ENCODE measurements around the gene SAP130. TPM values are rescaled to one million over a fixed set of nuclear protein-coding genes. Genes with fewer than 3 reads are reported as not detected.

SAP130 gene
- total RNA-seq, 2 donors from 2014 or later = 47.7 to 58.9 TPM

DNA sequence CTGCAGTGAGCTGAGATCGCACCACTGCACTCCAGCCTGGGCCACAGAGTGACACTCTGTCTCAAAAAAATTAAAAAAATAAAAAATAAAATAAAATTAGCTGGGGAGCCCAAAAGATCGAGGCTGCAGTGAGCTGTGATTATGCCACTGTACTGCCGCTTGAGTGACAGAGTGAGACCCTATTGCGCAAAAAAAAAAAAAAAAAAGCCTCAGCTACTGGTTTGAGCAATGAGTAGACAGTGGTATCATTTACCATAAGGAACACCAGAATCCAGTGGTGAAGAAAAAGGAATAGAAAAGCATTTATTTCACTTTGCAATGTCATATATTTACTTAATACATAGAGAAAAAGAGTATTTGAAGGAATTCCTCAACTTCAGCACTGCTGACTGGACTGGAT, 3.0 kb downstream of the SAP130 start:
- TF ChIP-seq, protein P1, sequence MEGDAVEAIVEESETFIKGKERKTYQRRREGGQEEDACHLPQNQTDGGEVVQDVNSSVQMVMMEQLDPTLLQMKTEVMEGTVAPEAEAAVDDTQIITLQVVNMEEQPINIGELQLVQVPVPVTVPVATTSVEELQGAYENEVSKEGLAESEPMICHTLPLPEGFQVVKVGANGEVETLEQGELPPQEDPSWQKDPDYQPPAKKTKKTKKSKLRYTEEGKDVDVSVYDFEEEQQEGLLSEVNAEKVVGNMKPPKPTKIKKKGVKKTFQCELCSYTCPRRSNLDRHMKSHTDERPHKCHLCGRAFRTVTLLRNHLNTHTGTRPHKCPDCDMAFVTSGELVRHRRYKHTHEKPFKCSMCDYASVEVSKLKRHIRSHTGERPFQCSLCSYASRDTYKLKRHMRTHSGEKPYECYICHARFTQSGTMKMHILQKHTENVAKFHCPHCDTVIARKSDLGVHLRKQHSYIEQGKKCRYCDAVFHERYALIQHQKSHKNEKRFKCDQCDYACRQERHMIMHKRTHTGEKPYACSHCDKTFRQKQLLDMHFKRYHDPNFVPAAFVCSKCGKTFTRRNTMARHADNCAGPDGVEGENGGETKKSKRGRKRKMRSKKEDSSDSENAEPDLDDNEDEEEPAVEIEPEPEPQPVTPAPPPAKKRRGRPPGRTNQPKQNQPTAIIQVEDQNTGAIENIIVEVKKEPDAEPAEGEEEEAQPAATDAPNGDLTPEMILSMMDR (conservative IDR thresholded peaks at IDR 0.05) = no peak
- no peak overlapping the region for H3K27ac Mint-ChIP-seq
- no peak for DNase-seq
- H3K9me3 ChIP-seq (ENCODE audit: control insufficient read depth, low read length) = no peaks in the 10 kb centered on the region
- peaks cover 9% of the 10 kb centered on the region for H3K4me1 Mint-ChIP-seq
- no peak overlapping the region for H3K27ac ChIP-seq (ENCODE audit: low read depth, low read length)
- H3K4me3 Mint-ChIP-seq = no peak overlapping the region
- 88 to 97% methylated on average over 3 to 4 of the region's 4 CpGs for whole genome bisulfite sequencing, 2 experiments (ENCODE audit: insufficient coverage in 1 of 2, insufficient read length in 1 of 2)
- H3K4me3 ChIP-seq (ENCODE audit: low read length) = no peak overlapping the region
- H3K36me3 Mint-ChIP-seq (ENCODE audit: low read depth) = peaks cover 26% of the 10 kb centered on the region
- no peak overlapping the region for H3K9ac ChIP-seq (ENCODE audit: extremely low read depth, low read length, poor library complexity, severe bottlenecking)
- H3K27me3 ChIP-seq (ENCODE audit: control insufficient read depth, insufficient read depth, low read length, poor library complexity, severe bottlenecking) = peaks cover 9% of the 10 kb centered on the region
- no peaks in the 10 kb centered on the region for H3K9me3 Mint-ChIP-seq
- H3K4me1 ChIP-seq (ENCODE audit: control insufficient read depth, insufficient read depth, low read length) = no peaks in the 10 kb centered on the region
- H3K36me3 ChIP-seq (ENCODE audit: control insufficient read depth, insufficient read depth, low read length) = peaks cover 46% of the 10 kb centered on the region
- peaks cover 7% of the 10 kb centered on the region for H3K27me3 Mint-ChIP-seq (ENCODE audit: insufficient read depth)

DNA sequence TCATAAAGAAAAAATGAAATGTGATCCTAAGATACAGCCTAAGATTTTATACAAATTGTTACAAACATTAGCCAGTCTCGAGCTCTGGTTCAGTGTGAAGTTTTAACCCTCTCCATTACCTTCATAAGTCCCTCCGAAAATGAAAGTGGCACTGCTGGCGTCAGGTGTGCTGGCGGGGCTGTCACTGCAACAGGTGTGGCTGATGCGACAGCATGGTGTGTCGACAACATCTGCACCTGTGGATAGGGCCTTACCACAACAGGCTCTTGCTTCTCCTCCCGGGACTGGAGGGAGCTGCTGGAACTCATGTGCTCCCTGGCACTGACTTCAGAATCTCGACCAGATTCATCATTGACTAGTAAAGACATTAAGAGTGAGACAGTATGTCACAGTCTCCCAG, 10.3 kb downstream of the SAP130 start:
- H3K4me3 ChIP-seq (ENCODE audit: low read length) = no peak overlapping the region
- H3K4me3 Mint-ChIP-seq = no peak overlapping the region
- H3K27ac Mint-ChIP-seq = no peak overlapping the region
- peaks cover 89% of the 10 kb centered on the region for H3K36me3 ChIP-seq (ENCODE audit: control insufficient read depth, insufficient read depth, low read length)
- H3K9me3 ChIP-seq (ENCODE audit: control insufficient read depth, low read length) = no peaks in the 10 kb centered on the region
- H3K36me3 Mint-ChIP-seq (ENCODE audit: low read depth) = peaks cover 63% of the 10 kb centered on the region
- no peaks in the 10 kb centered on the region for H3K27me3 Mint-ChIP-seq (ENCODE audit: insufficient read depth)
- no peak overlapping the region for H3K9ac ChIP-seq (ENCODE audit: extremely low read depth, low read length, poor library complexity, severe bottlenecking)
- 96 to 100% methylated on average over 7 to 8 of the region's 8 CpGs for WGBS, 2 experiments (ENCODE audit: insufficient coverage in 1 of 2, insufficient read length in 1 of 2)
- no peaks in the 10 kb centered on the region for H3K27me3 ChIP-seq (ENCODE audit: control insufficient read depth, insufficient read depth, low read length, poor library complexity, severe bottlenecking)
- DNase-seq = no peak
- H3K9me3 Mint-ChIP-seq = no peaks in the 10 kb centered on the region
- H3K4me1 Mint-ChIP-seq = no peaks in the 10 kb centered on the region
- TF ChIP-seq, protein P1 (conservative IDR thresholded peaks at IDR 0.05) = no peak
- no peak overlapping the region for H3K27ac ChIP-seq (ENCODE audit: low read depth, low read length)
- H3K4me1 ChIP-seq (ENCODE audit: control insufficient read depth, insufficient read depth, low read length) = no peaks in the 10 kb centered on the region

DNA sequence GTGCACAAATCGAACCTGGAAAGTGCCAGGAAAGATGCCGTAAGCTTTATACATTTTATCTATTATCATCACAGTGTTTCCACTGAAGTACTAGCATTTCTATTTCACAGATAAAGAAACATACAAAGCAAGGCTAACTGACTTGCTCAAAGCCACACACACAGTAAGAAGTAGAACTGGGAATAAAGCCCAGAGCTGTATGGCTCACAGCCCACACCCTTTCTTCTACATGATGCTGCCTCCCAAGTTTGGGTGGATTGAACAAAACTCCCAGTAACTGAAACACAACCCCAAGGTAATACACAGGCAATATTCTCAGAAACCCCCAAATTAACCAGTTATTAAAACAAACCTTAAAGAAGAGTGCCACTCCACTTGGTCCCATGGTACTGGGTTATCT, 11.2 kb downstream of the SAP130 start:
- peaks cover 58% of the 10 kb centered on the region for H3K36me3 Mint-ChIP-seq (ENCODE audit: low read depth)
- H3K9me3 Mint-ChIP-seq = no peaks in the 10 kb centered on the region

More for the DNA sequence above, 11.2 kb downstream of the SAP130 start:
- H3K9me3 ChIP-seq (ENCODE audit: control insufficient read depth, low read length) = no peaks in the 10 kb centered on the region
- Mint-ChIP-seq H3K27ac (no peak overlapping the region), H3K4me3 (no peak overlapping the region), H3K27me3 (ENCODE audit: insufficient read depth) (no peaks in the 10 kb centered on the region), H3K4me1 (no peaks in the 10 kb centered on the region)
- 88 to 95% methylated on average over 2 of the region's 2 CpGs for WGBS, 2 experiments (ENCODE audit: insufficient coverage in 1 of 2, insufficient read length in 1 of 2)
- DNase-seq = no peak
- no peak overlapping the region for H3K27ac ChIP-seq (ENCODE audit: low read depth, low read length)
- peaks cover 89% of the 10 kb centered on the region for H3K36me3 ChIP-seq (ENCODE audit: control insufficient read depth, insufficient read depth, low read length)
- no peaks in the 10 kb centered on the region for H3K27me3 ChIP-seq (ENCODE audit: control insufficient read depth, insufficient read depth, low read length, poor library complexity, severe bottlenecking)
- H3K4me1 ChIP-seq (ENCODE audit: control insufficient read depth, insufficient read depth, low read length) = no peaks in the 10 kb centered on the region
- H3K9ac ChIP-seq (ENCODE audit: extremely low read depth, low read length, poor library complexity, severe bottlenecking) = no peak overlapping the region
- no peak overlapping the region for H3K4me3 ChIP-seq (ENCODE audit: low read length)
- TF ChIP-seq, protein P1 (conservative IDR thresholded peaks at IDR 0.05) = no peak
